Ecto neural progenitor cell (in vitro differentiated cells): Measurements from ENCODE around the gene SLC7A8.

Experiments
- DNase-seq: peaks from one replicate; pipeline ENCODE4 v3.0.0-alpha.2; 2018; ENCODE audit warnings: low spot score

The SLC7A8 gene

GRCh38 chr14:23182372-23183157 lies 895 bp downstream of the SLC7A8 start:
- DNase-seq, result peak; percentile 80

GRCh38 chr14:23181946-23182345 lies 1.5 kb downstream of the SLC7A8 start:
- peak; percentile 41 for DNase-seq

- DNase-seq, result peak; percentile 20
Measured at GRCh38 chr14:23181453-23181852, 2.0 kb downstream of the SLC7A8 start.

- no peak for DNase-seq
Measured at GRCh38 chr14:23177181-23177580, 6.3 kb downstream of the SLC7A8 start.

- no peak for DNase-seq
Measured at GRCh38 chr14:23175823-23176222, 7.6 kb downstream of the SLC7A8 start.

GRCh38 chr14:23174296-23175184 lies 8.9 kb downstream of the SLC7A8 start:
- DNase-seq, result no peak

- no peak for DNase-seq
Measured at GRCh38 chr14:23173796-23174195, 9.7 kb downstream of the SLC7A8 start.

- no peak for DNase-seq
Measured at GRCh38 chr14:23173031-23173430, 10.4 kb downstream of the SLC7A8 start.

GRCh38 chr14:23172574-23172973 lies 10.9 kb downstream of the SLC7A8 start:
- no peak for DNase-seq

GRCh38 chr14:23172096-23172495 lies 11.4 kb downstream of the SLC7A8 start:
- DNase-seq, result no peak

GRCh38 chr14:23171222-23171975 lies 12.1 kb downstream of the SLC7A8 start:
- DNase-seq, result no peak

- DNase-seq, result no peak
Measured at GRCh38 chr14:23169622-23170021, 13.8 kb downstream of the SLC7A8 start.

- no peak for DNase-seq
Measured at GRCh38 chr14:23168246-23168645, 15.2 kb downstream of the SLC7A8 start.

- no peak for DNase-seq
Measured at GRCh38 chr14:23167116-23167847, 16.2 kb downstream of the SLC7A8 start.

- DNase-seq, result no peak
Measured at GRCh38 chr14:23164949-23165348, 18.5 kb downstream of the SLC7A8 start.

- no peak for DNase-seq
Measured at GRCh38 chr14:23164250-23164649, 19.2 kb downstream of the SLC7A8 start.

GRCh38 chr14:23163830-23164229 lies 19.6 kb downstream of the SLC7A8 start:
- no peak for DNase-seq

GRCh38 chr14:23162800-23163199 lies 20.7 kb downstream of the SLC7A8 start:
- DNase-seq, result no peak

GRCh38 chr14:23162005-23162404 lies 21.5 kb downstream of the SLC7A8 start:
- no peak for DNase-seq

GRCh38 chr14:23160924-23161522 lies 22.4 kb downstream of the SLC7A8 start:
- peak; percentile 83 for DNase-seq

- DNase-seq, result no peak
Measured at GRCh38 chr14:23159532-23159931, 23.9 kb downstream of the SLC7A8 start.
